ENCODE data around the gene TSHZ1.

Gene TSHZ1

GRCh38 chr18:75271952-75272351, 61.4 kb downstream of the TSHZ1 start:
- DNase-seq (ENCODE audit: low read depth, low spot score): no peak
- H3K4me3 ChIP-seq (ENCODE audit: low read depth, low read length): no peak overlapping the region
- in situ Hi-C loops (cut with HindIII; ENCODE audit: low sequenced_read_pairs): no loop called here
- TF ChIP-seq, protein P1, sequence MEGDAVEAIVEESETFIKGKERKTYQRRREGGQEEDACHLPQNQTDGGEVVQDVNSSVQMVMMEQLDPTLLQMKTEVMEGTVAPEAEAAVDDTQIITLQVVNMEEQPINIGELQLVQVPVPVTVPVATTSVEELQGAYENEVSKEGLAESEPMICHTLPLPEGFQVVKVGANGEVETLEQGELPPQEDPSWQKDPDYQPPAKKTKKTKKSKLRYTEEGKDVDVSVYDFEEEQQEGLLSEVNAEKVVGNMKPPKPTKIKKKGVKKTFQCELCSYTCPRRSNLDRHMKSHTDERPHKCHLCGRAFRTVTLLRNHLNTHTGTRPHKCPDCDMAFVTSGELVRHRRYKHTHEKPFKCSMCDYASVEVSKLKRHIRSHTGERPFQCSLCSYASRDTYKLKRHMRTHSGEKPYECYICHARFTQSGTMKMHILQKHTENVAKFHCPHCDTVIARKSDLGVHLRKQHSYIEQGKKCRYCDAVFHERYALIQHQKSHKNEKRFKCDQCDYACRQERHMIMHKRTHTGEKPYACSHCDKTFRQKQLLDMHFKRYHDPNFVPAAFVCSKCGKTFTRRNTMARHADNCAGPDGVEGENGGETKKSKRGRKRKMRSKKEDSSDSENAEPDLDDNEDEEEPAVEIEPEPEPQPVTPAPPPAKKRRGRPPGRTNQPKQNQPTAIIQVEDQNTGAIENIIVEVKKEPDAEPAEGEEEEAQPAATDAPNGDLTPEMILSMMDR (IDR thresholded peaks at IDR 0.05; ENCODE audit: low read depth, low read length): no peak

GRCh38 chr18:75273817-75274216, 63.2 kb downstream of the TSHZ1 start:
- in situ Hi-C loops (cut with HindIII; ENCODE audit: low sequenced_read_pairs): no loop called here
- TF ChIP-seq, protein P1 (IDR thresholded peaks at IDR 0.05; ENCODE audit: low read depth, low read length): no peak
- DNase-seq (ENCODE audit: low read depth, low spot score): no peak
- no peak overlapping the region for H3K4me3 ChIP-seq (ENCODE audit: low read depth, low read length)

DNA sequence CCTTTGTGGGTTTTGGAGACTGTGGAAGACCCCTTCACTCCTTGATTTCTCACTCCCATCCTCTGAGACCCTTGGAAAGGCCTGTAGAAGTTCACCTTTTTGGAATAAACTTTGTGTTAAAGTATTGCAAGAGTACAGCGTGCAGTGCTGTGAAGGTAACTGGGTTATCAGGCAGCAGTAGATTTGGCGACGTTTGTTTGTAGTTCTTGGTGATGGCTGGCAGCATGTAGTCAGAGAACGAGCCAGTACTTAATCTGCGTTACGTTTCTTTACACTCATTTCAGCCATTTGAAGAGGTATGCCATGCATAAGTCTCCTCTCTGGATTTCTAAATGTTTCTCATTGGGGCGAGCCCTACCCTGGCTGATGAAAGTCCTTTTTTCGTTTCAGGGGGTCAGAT, 64.6 kb downstream of the TSHZ1 start:
- in situ Hi-C loops (cut with HindIII; ENCODE audit: low sequenced_read_pairs): no loop called here
- DNase-seq (ENCODE audit: low read depth, low spot score): no peak
- TF ChIP-seq, protein P1 (IDR thresholded peaks at IDR 0.05; ENCODE audit: low read depth, low read length): no peak
- H3K4me3 ChIP-seq (ENCODE audit: low read depth, low read length): no peak overlapping the region

- TF ChIP-seq, protein P1 (IDR thresholded peaks at IDR 0.05; ENCODE audit: low read depth, low read length): no peak
- no peak overlapping the region for H3K4me3 ChIP-seq (ENCODE audit: low read depth, low read length)
- in situ Hi-C loops (cut with HindIII; ENCODE audit: low sequenced_read_pairs): no loop called here
- DNase-seq (ENCODE audit: low read depth, low spot score): peak; percentile 68
Measured at GRCh38 chr18:75276818-75277609, 66.4 kb downstream of the TSHZ1 start.

GRCh38 chr18:75277610-75277928, 67.0 kb downstream of the TSHZ1 start:
- in situ Hi-C loops (cut with HindIII; ENCODE audit: low sequenced_read_pairs): no loop called here
- TF ChIP-seq, protein P1 (IDR thresholded peaks at IDR 0.05; ENCODE audit: low read depth, low read length): no peak
- no peak for DNase-seq (ENCODE audit: low read depth, low spot score)
- no peak overlapping the region for H3K4me3 ChIP-seq (ENCODE audit: low read depth, low read length)

GRCh38 chr18:75279381-75279780, 68.8 kb downstream of the TSHZ1 start:
- DNase-seq (ENCODE audit: low read depth, low spot score): no peak
- TF ChIP-seq, protein P1 (IDR thresholded peaks at IDR 0.05; ENCODE audit: low read depth, low read length): no peak
- in situ Hi-C loops (cut with HindIII; ENCODE audit: low sequenced_read_pairs): no loop called here
- no peak overlapping the region for H3K4me3 ChIP-seq (ENCODE audit: low read depth, low read length)

Data from astrocyte of the spinal cord (primary cell).